ENCODE measurements around the gene TMEM259.

The TMEM259 gene

GRCh38 chr19:1000591-1001537 is 20.1 kb downstream of the TMEM259 start:
- DNase-seq = no peak

GRCh38 chr19:1000095-1000494 is 20.8 kb downstream of the TMEM259 start, which contains the start of gene GRIN3B:
Gene GRIN3B (plus strand): TSS chr19:1000419. CDS start chr19:1000438, 19 bp downstream.
- peak; percentile 55 for DNase-seq

GRCh38 chr19:999379-999719 is 21.6 kb downstream of the TMEM259 start:
- no peak for DNase-seq

GRCh38 chr19:998064-998463 is 22.9 kb downstream of the TMEM259 start:
- DNase-seq = no peak

- DNase-seq = peak; percentile 90
Measured at GRCh38 chr19:996051-996838, 24.7 kb downstream of the TMEM259 start.

GRCh38 chr19:995051-995827 is 25.7 kb downstream of the TMEM259 start:
- no peak for DNase-seq

- no peak for DNase-seq
Measured at GRCh38 chr19:994516-994915, 26.4 kb downstream of the TMEM259 start.

- DNase-seq = no peak
Measured at GRCh38 chr19:993831-994393, 27.0 kb downstream of the TMEM259 start.

GRCh38 chr19:993361-993830 is 27.5 kb downstream of the TMEM259 start:
- no peak for DNase-seq

- DNase-seq = no peak
Measured at GRCh38 chr19:992670-993055, 28.3 kb downstream of the TMEM259 start.

- no peak for DNase-seq
Measured at GRCh38 chr19:991932-992669, 28.8 kb downstream of the TMEM259 start.

- DNase-seq = peak; percentile 66
Measured at GRCh38 chr19:991174-991931, 29.6 kb downstream of the TMEM259 start.

- no peak for DNase-seq
Measured at GRCh38 chr19:990746-991145, 30.2 kb downstream of the TMEM259 start.

GRCh38 chr19:990119-990571 is 30.8 kb downstream of the TMEM259 start:
- no peak for DNase-seq

- DNase-seq = no peak
Measured at GRCh38 chr19:989381-990081, 31.4 kb downstream of the TMEM259 start.

- DNase-seq = no peak
Measured at GRCh38 chr19:988510-988909, 32.4 kb downstream of the TMEM259 start.

- no peak for DNase-seq
Measured at GRCh38 chr19:988081-988480, 32.8 kb downstream of the TMEM259 start.

- DNase-seq = no peak
Measured at GRCh38 chr19:986083-986482, 34.8 kb downstream of the TMEM259 start.

GRCh38 chr19:984165-984967 is 36.6 kb downstream of the TMEM259 start, which contains the start of gene WDR18:
Gene WDR18 (plus strand): TSS chr19:984345. CDS start chr19:984354, 9 bp downstream.
- peak; percentile 83 for DNase-seq
